ENCODE data around the gene TOPORS.

- TF ChIP-seq CTCF (conservative IDR thresholded peaks at IDR 0.05) (no peak), ZFX (IDR thresholded peaks at IDR 0.05) (no peak)
Measured at GRCh38 chr9:32578976-32579375, 26.6 kb upstream of the TOPORS start.
